Vagina (tissue), 2 donors: ENCODE data around the gene SPIN2B. TPM values are rescaled to one million over a fixed set of nuclear protein-coding genes. Genes with fewer than 3 reads are reported as not detected.

Experiments
- DNase-seq, 2 donors: peaks; one replicate each; pipeline ENCODE4 v3.0.0-alpha.2; 2017; ENCODE audit errors: extremely low spot score in 2 of 2
- H3K27ac ChIP-seq: fragments of 200-600 bp; sonication (generic); one replicate; pipeline ENCODE4 v1.5.1; 2019
- H3K27me3 ChIP-seq: fragments of 200-600 bp; sonication (generic); one replicate; pipeline ENCODE4 v1.5.1; 2019
- H3K36me3 ChIP-seq, 2 donors: fragments of 200-600 bp; sonication (generic); one replicate each; pipeline ENCODE4 v1.5.1; 2017 to 2019
- H3K4me1 ChIP-seq: fragments of 200-600 bp; sonication (generic); one replicate; pipeline ENCODE4 v1.5.1; 2019
- H3K4me3 ChIP-seq, 2 donors: fragments of 200-600 bp; sonication (generic); 1 replicate in 1 of 2; 2 replicates in 1 of 2; pipeline ENCODE4 v1.5.1; 2016 to 2019
- H3K9me3 ChIP-seq: fragments of 200-600 bp; sonication (generic); one replicate; pipeline ENCODE4 v1.5.1; 2019
- POLR2A ChIP-seq, 2 donors: fragments of 450-650 bp; IDR thresholded peaks; one replicate each; pipeline ENCODE4 v1.6.1; 2017; ENCODE audit warnings: antibody characterized with exemption in 2 of 2, mild to moderate bottlenecking in 2 of 2, moderate library complexity in 2 of 2
- POLR2AphosphoS5 ChIP-seq, 2 donors: sonication (generic); formaldehyde crosslinking; IDR thresholded peaks; one replicate each; pipeline ENCODE4 v1.9.0; 2017; ENCODE audit warnings: antibody characterized with exemption in 2 of 2, mild to moderate bottlenecking in 2 of 2, low read depth in 1 of 2; ENCODE audit not compliant: insufficient read depth in 1 of 2
- intact Hi-C: fragments of 100-400 bp; cut with DNase I; formaldehyde crosslinking; loops from one replicate; pipeline ENCODE4 v1.15.1; 2023
- total RNA-seq: library from RNA; depleted of rRNA; stranded (reverse); fragments of >200 nt; gene quantifications from one replicate; pipeline ENCODE4 v1.2.3, GENCODE V29; 2016
- TF ChIP-seq, protein P1 (sequence below), 3 experiments: fragments of 450-650 bp in 2 of 3; fragments of 200-600 bp in 1 of 3; sonication (generic) in 1 of 3; IDR thresholded peaks; one replicate each; pipeline ENCODE4 v1.5.1; 2017 to 2019; ENCODE audit warnings: antibody characterized with exemption in 3 of 3, mild to moderate bottlenecking in 2 of 3, moderate library complexity in 2 of 3

SPIN2B gene
- total RNA-seq, 1 donor from 2014 or later: 10.8 TPM

DNA sequence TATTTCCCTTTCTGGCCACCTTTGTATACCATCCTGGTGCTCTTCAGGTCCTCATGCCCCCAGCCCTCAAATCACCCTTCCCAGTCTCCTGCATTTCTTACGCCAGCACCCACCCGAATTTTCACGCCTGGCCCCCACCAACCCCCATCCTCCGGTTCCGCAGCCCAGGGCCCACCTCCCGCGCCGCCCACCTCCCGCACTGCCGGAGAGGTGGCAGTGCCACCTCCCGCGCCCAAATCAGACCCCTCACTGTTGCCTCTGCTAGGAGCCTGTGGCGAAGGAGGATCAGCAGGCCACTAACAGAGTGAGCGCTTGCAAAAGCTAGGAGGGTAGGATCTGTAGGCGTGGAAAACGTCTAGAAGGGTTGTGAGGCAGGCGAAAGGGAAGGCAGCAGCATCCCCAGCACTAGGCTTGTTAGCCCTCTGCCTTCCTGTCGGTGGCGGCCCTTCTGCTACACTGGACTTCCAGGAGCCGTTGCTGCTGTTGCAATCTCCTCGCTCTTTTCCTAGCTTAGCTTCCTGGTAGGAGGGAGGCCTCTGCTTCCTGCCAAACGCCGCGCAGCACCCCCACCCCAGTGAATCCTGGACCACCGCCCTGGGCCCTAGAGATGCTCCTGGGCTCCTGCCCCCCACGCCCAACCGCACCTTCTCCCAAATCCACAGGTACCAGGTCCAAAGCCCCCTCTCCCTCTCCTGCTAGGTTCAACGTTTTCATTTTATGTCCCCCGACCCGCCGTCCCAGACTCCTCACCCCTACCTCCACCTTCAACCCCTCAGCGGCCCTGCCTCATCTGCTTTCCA, 51.0 kb downstream of the SPIN2B start:
- no peaks in the 10 kb centered on the region for H3K4me1 ChIP-seq
- no peak for DNase-seq
- intact Hi-C loops: no loop called here
- H3K4me3 ChIP-seq: no peak overlapping the region
- no peak overlapping the region for H3K27ac ChIP-seq
- no peak for TF ChIP-seq POLR2A (IDR thresholded peaks at IDR 0.05)
- no peak for TF ChIP-seq POLR2AphosphoS5 (IDR thresholded peaks at IDR 0.05; ENCODE audit: insufficient read depth in 1 of 2, low read depth in 1 of 2)
- TF ChIP-seq, protein P1, sequence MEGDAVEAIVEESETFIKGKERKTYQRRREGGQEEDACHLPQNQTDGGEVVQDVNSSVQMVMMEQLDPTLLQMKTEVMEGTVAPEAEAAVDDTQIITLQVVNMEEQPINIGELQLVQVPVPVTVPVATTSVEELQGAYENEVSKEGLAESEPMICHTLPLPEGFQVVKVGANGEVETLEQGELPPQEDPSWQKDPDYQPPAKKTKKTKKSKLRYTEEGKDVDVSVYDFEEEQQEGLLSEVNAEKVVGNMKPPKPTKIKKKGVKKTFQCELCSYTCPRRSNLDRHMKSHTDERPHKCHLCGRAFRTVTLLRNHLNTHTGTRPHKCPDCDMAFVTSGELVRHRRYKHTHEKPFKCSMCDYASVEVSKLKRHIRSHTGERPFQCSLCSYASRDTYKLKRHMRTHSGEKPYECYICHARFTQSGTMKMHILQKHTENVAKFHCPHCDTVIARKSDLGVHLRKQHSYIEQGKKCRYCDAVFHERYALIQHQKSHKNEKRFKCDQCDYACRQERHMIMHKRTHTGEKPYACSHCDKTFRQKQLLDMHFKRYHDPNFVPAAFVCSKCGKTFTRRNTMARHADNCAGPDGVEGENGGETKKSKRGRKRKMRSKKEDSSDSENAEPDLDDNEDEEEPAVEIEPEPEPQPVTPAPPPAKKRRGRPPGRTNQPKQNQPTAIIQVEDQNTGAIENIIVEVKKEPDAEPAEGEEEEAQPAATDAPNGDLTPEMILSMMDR (IDR thresholded peaks at IDR 0.05): no peak
- H3K36me3 ChIP-seq: no peaks in the 10 kb centered on the region
- H3K27me3 ChIP-seq: no peaks in the 10 kb centered on the region
- H3K9me3 ChIP-seq: no peaks in the 10 kb centered on the region

Other genes with a start within 250 kb of the SPIN2B start
- 12.8 TPM for gene SPIN3, start 126.0 kb downstream of the SPIN2B start, total RNA-seq
- 2.5 TPM for gene SPIN2A, start 15.8 kb upstream of the SPIN2B start, total RNA-seq
- gene FAAH2, start 165.2 kb upstream of the SPIN2B start, total RNA-seq: 10.6 TPM